Measurements from ENCODE around the gene IL20RB. TPM values are rescaled to one million over a fixed set of nuclear protein-coding genes. Genes with fewer than 3 reads are reported as not detected.

IL20RB gene, protein sequence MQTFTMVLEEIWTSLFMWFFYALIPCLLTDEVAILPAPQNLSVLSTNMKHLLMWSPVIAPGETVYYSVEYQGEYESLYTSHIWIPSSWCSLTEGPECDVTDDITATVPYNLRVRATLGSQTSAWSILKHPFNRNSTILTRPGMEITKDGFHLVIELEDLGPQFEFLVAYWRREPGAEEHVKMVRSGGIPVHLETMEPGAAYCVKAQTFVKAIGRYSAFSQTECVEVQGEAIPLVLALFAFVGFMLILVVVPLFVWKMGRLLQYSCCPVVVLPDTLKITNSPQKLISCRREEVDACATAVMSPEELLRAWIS
- total RNA-seq (1 to 10 TPM in 3 of 7 donors, under 1 TPM in 4; 0.35 to 1.7 (median 0.60) TPM), polyA plus RNA-seq (under 1 TPM; 0.39 to 0.82 TPM)
- long read RNA-seq, donor 1, partial matches to known transcripts: 0 of 2 reads
- long read RNA-seq, donor 1, other reads (novel, unspliced or antisense): 2 of 2 reads
- long read RNA-seq, donor 2: 0 reads
- long read RNA-seq, donor 3: 0 reads

DNA sequence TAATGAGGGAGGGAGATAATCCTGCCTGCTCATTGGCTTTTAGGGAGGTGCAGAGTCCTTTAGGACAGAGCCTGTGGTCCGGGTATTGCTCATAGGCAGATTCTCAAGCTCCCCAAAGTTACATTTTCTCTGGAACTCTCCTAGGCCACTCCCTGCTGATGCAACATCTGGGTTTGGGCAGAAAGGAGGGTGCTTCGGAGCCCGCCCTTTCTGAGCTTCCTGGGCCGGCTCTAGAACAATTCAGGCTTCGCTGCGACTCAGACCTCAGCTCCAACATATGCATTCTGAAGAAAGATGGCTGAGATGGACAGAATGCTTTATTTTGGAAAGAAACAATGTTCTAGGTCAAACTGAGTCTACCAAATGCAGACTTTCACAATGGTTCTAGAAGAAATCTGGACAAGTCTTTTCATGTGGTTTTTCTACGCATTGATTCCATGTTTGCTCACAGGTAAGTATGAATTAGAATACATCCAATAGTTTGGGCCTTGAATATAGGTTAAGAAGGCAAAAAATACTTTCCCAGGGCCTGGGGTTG is at the start of gene IL20RB:
IL20RB (plus strand) TSS at position 233 of the 538 bp plus-strand sequence; CDS start at position 364, 131 bp downstream.
- Histone ChIP-seq H3K27ac (no peak within 1 kb of the TSS), H3K4me3 (no peak within 1 kb of the TSS), H3K9me3 (no peaks in the 10 kb centered on the region), H3K36me3 (no peaks in the 10 kb centered on the region), H3K27me3 (no peaks in the 10 kb centered on the region), H3K4me1 (ENCODE audit: insufficient read depth) (no peaks in the 10 kb centered on the region)
- WGBS, 3 donors: 86 to 95% (median 94%) methylated on average over 7 of the region's 7 CpGs
- TF ChIP-seq EP300 (IDR thresholded peaks at IDR 0.05) (no peak), POLR2A (IDR thresholded peaks at IDR 0.05) (no peak)
- TF ChIP-seq, protein P1, sequence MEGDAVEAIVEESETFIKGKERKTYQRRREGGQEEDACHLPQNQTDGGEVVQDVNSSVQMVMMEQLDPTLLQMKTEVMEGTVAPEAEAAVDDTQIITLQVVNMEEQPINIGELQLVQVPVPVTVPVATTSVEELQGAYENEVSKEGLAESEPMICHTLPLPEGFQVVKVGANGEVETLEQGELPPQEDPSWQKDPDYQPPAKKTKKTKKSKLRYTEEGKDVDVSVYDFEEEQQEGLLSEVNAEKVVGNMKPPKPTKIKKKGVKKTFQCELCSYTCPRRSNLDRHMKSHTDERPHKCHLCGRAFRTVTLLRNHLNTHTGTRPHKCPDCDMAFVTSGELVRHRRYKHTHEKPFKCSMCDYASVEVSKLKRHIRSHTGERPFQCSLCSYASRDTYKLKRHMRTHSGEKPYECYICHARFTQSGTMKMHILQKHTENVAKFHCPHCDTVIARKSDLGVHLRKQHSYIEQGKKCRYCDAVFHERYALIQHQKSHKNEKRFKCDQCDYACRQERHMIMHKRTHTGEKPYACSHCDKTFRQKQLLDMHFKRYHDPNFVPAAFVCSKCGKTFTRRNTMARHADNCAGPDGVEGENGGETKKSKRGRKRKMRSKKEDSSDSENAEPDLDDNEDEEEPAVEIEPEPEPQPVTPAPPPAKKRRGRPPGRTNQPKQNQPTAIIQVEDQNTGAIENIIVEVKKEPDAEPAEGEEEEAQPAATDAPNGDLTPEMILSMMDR (IDR thresholded peaks at IDR 0.05): no peak
- intact Hi-C loops (cut with DNase I): no loop called here
- no peak for DNase-seq

DNA sequence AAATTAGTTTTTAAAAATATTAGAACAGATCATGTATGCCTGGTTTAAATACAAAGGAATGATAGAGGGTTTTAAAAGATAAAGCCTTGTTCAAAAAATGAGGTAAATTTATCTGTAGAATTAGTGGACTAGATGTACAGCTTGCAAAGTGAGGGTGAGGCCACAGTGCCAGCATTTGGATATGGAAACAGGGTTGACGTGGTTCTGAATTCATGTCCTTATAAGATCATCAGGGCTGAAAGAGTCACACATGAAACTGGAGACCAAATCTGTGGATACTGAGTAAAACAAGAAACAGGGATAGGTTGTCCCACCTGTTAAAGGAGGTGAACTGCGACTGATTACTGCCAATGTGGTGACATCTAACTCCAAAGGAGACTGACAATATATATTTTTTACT is 49.5 kb upstream of the IL20RB start:
- Histone ChIP-seq H3K36me3 (no peaks in the 10 kb centered on the region), H3K9me3 (no peaks in the 10 kb centered on the region), H3K27me3 (no peaks in the 10 kb centered on the region), H3K4me1 (ENCODE audit: insufficient read depth) (peaks cover 7% of the 10 kb centered on the region), H3K27ac (no peak overlapping the region), H3K4me3 (no peak overlapping the region)
- DNase-seq: no peak
- intact Hi-C loops (cut with DNase I): no loop called here
- TF ChIP-seq, protein P1 (IDR thresholded peaks at IDR 0.05): no peak
- 98 to 100% (median 99%) methylated on average over 2 of the region's 2 CpGs for WGBS, 3 donors

DNA sequence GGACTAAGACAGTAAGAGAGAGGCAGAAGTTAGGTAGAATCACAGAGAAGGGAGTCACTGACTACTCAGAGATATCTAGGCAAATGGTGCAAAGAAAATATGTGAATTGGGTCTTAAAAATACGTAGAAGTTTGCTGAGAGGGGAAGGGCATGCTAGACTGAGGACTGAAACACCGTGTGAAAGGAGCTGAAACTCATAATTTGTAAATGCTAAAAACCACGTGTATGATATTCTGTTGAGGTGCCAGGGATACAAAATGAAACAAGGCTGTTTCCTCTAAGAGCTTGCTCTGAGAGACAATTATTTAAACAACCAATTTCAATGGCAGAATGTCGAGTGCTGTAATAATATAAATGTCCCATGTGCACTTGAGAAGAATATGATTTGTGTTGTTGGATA is 48.6 kb upstream of the IL20RB start:
- intact Hi-C loops (cut with DNase I): no loop called here
- Histone ChIP-seq H3K4me3 (no peak overlapping the region), H3K36me3 (no peaks in the 10 kb centered on the region), H3K27me3 (no peaks in the 10 kb centered on the region), H3K27ac (no peak overlapping the region), H3K4me1 (ENCODE audit: insufficient read depth) (peaks cover 7% of the 10 kb centered on the region), H3K9me3 (no peaks in the 10 kb centered on the region)
- TF ChIP-seq EP300 (IDR thresholded peaks at IDR 0.05) (no peak), POLR2A (IDR thresholded peaks at IDR 0.05) (no peak)
- TF ChIP-seq, protein P1 (IDR thresholded peaks at IDR 0.05): no peak
- DNase-seq: no peak
- 79 to 85% (median 84%) methylated on average over 4 of the region's 4 CpGs for WGBS, 3 donors

DNA sequence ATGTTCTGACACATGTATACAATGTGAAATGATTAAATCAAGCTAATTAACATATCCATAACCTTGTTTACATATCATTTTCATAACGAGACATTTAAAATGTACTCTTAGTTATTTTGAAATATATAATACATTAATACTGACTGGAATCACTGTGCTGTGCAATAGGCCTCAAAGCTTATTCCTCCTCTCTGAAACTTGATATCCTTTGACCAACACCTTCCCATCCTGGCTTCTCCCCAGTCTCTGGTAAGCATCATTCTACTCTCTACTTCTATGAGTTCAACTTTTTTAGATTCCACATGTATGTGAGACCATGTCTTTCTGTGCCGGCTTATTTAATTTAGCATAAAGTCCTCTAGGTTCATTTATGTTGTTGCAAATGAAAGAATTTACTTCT is 47.1 kb upstream of the IL20RB start:
- H3K4me1 ChIP-seq (ENCODE audit: insufficient read depth): peaks cover 7% of the 10 kb centered on the region
- intact Hi-C loops (cut with DNase I): no loop called here
- WGBS, 3 donors: 92 to 94% (median 94%) methylated on average over 2 of the region's 2 CpGs

More for the DNA sequence above, 47.1 kb upstream of the IL20RB start:
- no peak overlapping the region for H3K4me3 ChIP-seq
- no peaks in the 10 kb centered on the region for H3K9me3 ChIP-seq
- no peaks in the 10 kb centered on the region for H3K36me3 ChIP-seq
- no peaks in the 10 kb centered on the region for H3K27me3 ChIP-seq
- H3K27ac ChIP-seq: no peak overlapping the region
- TF ChIP-seq POLR2A (IDR thresholded peaks at IDR 0.05) (no peak), EP300 (IDR thresholded peaks at IDR 0.05) (no peak)
- TF ChIP-seq, protein P1 (IDR thresholded peaks at IDR 0.05): no peak
- no peak for DNase-seq
